PC-9 (cell line): ENCODE results near the gene USP28. TPM values are rescaled to one million over a fixed set of nuclear protein-coding genes. Genes with fewer than 3 reads are reported as not detected.
"Not testable (repeated sequence)": the region's sequence is repeated elsewhere in the genome, so short reads cannot be mapped to it uniquely, and the experiment has no call there.

Experiments used
- BruUV-seq: library from RNA; stranded (reverse); fragments of 400-500 nt; replicated peaks from 2 replicates; lab custom pipeline; 2021; lab: Mats Ljungman, UMichigan
- CTCF ChIA-PET: fragments of 300-600 bp; sonication (Branson Sonifier 250); formaldehyde crosslinking; loops from one replicate; lab custom pipeline; 2022; ENCODE audit warnings: antibody characterized with exemption; lab: Charles Lee
- POLR2A ChIA-PET: fragments of 300-600 bp; sonication (Branson Sonifier 250); formaldehyde crosslinking; loops from one replicate; lab custom pipeline; 2022; ENCODE audit warnings: antibody characterized with exemption; ENCODE audit not compliant: unreplicated experiment; lab: Charles Lee
- DNase-seq, 2 experiments: peaks; one replicate each; pipeline versions ENCODE4 v3.0.0 to v3.0.0-alpha.2; 2015 to 2022; ENCODE audit warnings: mixed read lengths in 1 of 2
- H2AFZ ChIP-seq: fragments of 200-600 bp; sonication (generic); 2 replicates; pipeline ENCODE4 v1.8.1; 2017; ENCODE audit warnings: antibody characterized with exemption
- H3F3A ChIP-seq: fragments of 200-600 bp; sonication (generic); 2 replicates; pipeline ENCODE4 v1.8.1; 2017; ENCODE audit warnings: antibody characterized with exemption, mild to moderate bottlenecking, low read depth; ENCODE audit not compliant: insufficient read depth
- H3K27ac ChIP-seq: fragments of 200-600 bp; sonication (generic); 2 replicates; pipeline ENCODE4 v1.6.1; 2016; ENCODE audit warnings: mixed run types
- H3K27me3 ChIP-seq: fragments of 200-600 bp; sonication (generic); 2 replicates; pipeline ENCODE4 v1.6.1; 2016; ENCODE audit warnings: low read depth, mixed run types; ENCODE audit not compliant: insufficient read depth
- H3K36me3 ChIP-seq: fragments of 200-600 bp; sonication (generic); 2 replicates; pipeline ENCODE4 v1.6.1; 2016; ENCODE audit warnings: low read depth, mixed run types
- H3K4me1 ChIP-seq: fragments of 200-600 bp; sonication (generic); replicated peaks from 2 replicates; pipeline ENCODE4 v1.6.1; 2016; ENCODE audit warnings: mixed run types; ENCODE audit not compliant: insufficient read depth
- H3K4me2 ChIP-seq: fragments of 200-600 bp; sonication (generic); 2 replicates; pipeline ENCODE4 v1.6.1; 2017; ENCODE audit warnings: mixed run types
- H3K4me3 ChIP-seq: fragments of 200-600 bp; sonication (generic); 2 replicates; pipeline ENCODE4 v1.6.1; 2016; ENCODE audit warnings: mixed run types
- H3K79me2 ChIP-seq: fragments of 200-600 bp; sonication (generic); 2 replicates; pipeline ENCODE4 v1.6.1; 2017; ENCODE audit warnings: low read depth, mixed run types
- H3K9me2 ChIP-seq: fragments of 200-600 bp; sonication (generic); 2 replicates; pipeline ENCODE4 v1.8.1; 2017; ENCODE audit warnings: mild to moderate bottlenecking; ENCODE audit not compliant: insufficient read depth
- H3K9me3 ChIP-seq: fragments of 200-600 bp; sonication (generic); 2 replicates; pipeline ENCODE4 v1.8.1; 2016; ENCODE audit warnings: low read depth; ENCODE audit not compliant: insufficient read depth
- H4K20me1 ChIP-seq: fragments of 200-600 bp; sonication (generic); 2 replicates; pipeline ENCODE4 v1.8.1; 2017; ENCODE audit not compliant: insufficient read depth
- CTCF ChIP-seq: fragments of 200-600 bp; sonication (generic); conservative IDR thresholded peaks from 2 replicates; pipeline ENCODE4 v1.6.1; 2017; ENCODE audit warnings: mixed run types, antibody characterized with exemption, mild to moderate bottlenecking, moderate library complexity
- EZH2 ChIP-seq: fragments of 200-600 bp; sonication (generic); IDR thresholded peaks from 2 replicates; pipeline ENCODE4 v1.8.0; 2017; ENCODE audit warnings: antibody characterized with exemption, low read depth
- intact Hi-C: fragments of 100-400 bp; cut with micrococcal nuclease; formaldehyde crosslinking; loops from one replicate; pipeline ENCODE4 v1.10.0; 2022; ENCODE audit not compliant: unreplicated experiment
- total RNA-seq: library from RNA; stranded (reverse); gene quantifications from 2 replicates; pipeline ENCODE4 v1.2.3, GENCODE V29; 2021

USP28 gene
- total RNA-seq, 1 experiment from 2014 or later, result 38.1 TPM

GRCh38 chr11:113771964-113772363 is 103.4 kb downstream of the USP28 start:
- H3K79me2 ChIP-seq, result peaks cover 34% of the 10 kb centered on the region
- H3K4me2 ChIP-seq, result peak overlapping the region; percentile 75
- peak overlapping the region; percentile 79; the same call in 1 of the 2 replicates for H3K4me3 ChIP-seq
- H3K9me3 ChIP-seq, result no peaks in the 10 kb centered on the region
- no peaks in the 10 kb centered on the region for H3K9me2 ChIP-seq
- no peaks in the 10 kb centered on the region for H4K20me1 ChIP-seq
- H3K4me1 ChIP-seq, result peaks cover 11% of the 10 kb centered on the region; the same call in 1 of the 2 replicates
- CTCF ChIA-PET, result no interaction called here
- intact Hi-C loops, result loop anchor here (10.0 kb wide), 1 partner anchor 457 kb away; the partner anchor contains the start of gene TTC12
- DNase-seq, result no peak
- H3F3A ChIP-seq, result no peaks in the 10 kb centered on the region
- POLR2A ChIA-PET, result no interaction called here
- H3K27me3 ChIP-seq, result peaks cover 4% of the 10 kb centered on the region; the same call in 1 of the 2 replicates
- no peak overlapping the region for H3K27ac ChIP-seq
- peaks cover 13% of the 10 kb centered on the region; the same call in 1 of the 2 replicates for H3K36me3 ChIP-seq
- H2AFZ ChIP-seq, result no peak overlapping the region
- TF ChIP-seq CTCF, result no peak
- no peak for TF ChIP-seq EZH2
- no TSS peak for BruUV-seq

GRCh38 chr11:113764527-113765219 is 110.7 kb downstream of the USP28 start:
- ChIA-PET CTCF (no interaction called here), POLR2A (interaction anchor here (0.5 kb wide), 1 partner anchor 1628 kb away, joined by 18 read pairs; no protein-coding TSS in a partner anchor)
- H3K79me2 ChIP-seq, result peaks cover 21% of the 10 kb centered on the region; the same call in 1 of the 2 replicates
- no peak overlapping the region for H2AFZ ChIP-seq
- H4K20me1 ChIP-seq, result peaks cover 17% of the 10 kb centered on the region
- no peaks in the 10 kb centered on the region for H3K4me1 ChIP-seq
- BruUV-seq, result no TSS peak
- no peak overlapping the region for H3K4me2 ChIP-seq
- peaks cover 42% of the 10 kb centered on the region for H3K36me3 ChIP-seq
- H3K27me3 ChIP-seq, result no peaks in the 10 kb centered on the region
- no peak overlapping the region for H3K4me3 ChIP-seq
- H3K27ac ChIP-seq, result no peak overlapping the region
- TF ChIP-seq EZH2 (no peak), CTCF (no peak)
- H3K9me3 ChIP-seq, result no peaks in the 10 kb centered on the region
- intact Hi-C loops, result no loop called here
- no peaks in the 10 kb centered on the region for H3F3A ChIP-seq
- no peaks in the 10 kb centered on the region for H3K9me2 ChIP-seq
- no peak for DNase-seq

- Histone ChIP-seq H3K79me2 (peaks cover 17% of the 10 kb centered on the region; the same call in 1 of the 2 replicates), H3K36me3 (peaks cover 42% of the 10 kb centered on the region), H4K20me1 (peaks cover 17% of the 10 kb centered on the region)
- H3K4me2 ChIP-seq, H3F3A ChIP-seq, H3K4me1 ChIP-seq, intact Hi-C loops, H3K9me3 ChIP-seq, DNase-seq, H3K27ac ChIP-seq, CTCF ChIA-PET, BruUV-seq, POLR2A ChIA-PET, H2AFZ ChIP-seq, H3K27me3 ChIP-seq, H3K9me2 ChIP-seq, H3K4me3 ChIP-seq: not testable (repeated sequence)
Measured at GRCh38 chr11:113763040-113763439, 112.3 kb downstream of the USP28 start.
